Measurements from ENCODE around the gene RPGRIP1L.

Gene RPGRIP1L

DNA sequence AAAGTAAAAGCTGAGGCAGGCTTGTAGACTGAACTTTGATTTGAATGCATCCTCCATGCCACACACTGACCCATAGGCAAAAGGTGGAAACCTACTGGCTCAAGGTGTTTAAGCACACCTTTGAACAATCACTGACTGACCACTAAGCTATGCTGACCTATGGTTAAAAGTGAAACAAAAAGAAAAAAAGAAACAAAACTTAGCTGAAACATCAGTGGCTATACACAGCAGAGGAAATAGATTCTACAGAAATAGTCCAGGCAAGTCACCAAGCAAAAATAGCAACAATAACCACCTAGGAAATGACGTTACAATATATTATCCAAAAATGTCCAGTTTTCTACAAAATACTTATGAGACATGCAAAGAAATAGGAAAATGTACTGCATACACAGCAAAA is 60.2 kb downstream of the RPGRIP1L start:
- ATAC-seq: no peak

GRCh38 chr16:53642094-53642493 is 61.6 kb downstream of the RPGRIP1L start:
- ATAC-seq: no peak

GRCh38 chr16:53636978-53637377 is 66.7 kb downstream of the RPGRIP1L start:
- ATAC-seq: no peak

- no peak for ATAC-seq
Observed at GRCh38 chr16:53632526-53632925, 71.1 kb downstream of the RPGRIP1L start.

- ATAC-seq: no peak
Observed at GRCh38 chr16:53631236-53632025, 72.2 kb downstream of the RPGRIP1L start.

DNA sequence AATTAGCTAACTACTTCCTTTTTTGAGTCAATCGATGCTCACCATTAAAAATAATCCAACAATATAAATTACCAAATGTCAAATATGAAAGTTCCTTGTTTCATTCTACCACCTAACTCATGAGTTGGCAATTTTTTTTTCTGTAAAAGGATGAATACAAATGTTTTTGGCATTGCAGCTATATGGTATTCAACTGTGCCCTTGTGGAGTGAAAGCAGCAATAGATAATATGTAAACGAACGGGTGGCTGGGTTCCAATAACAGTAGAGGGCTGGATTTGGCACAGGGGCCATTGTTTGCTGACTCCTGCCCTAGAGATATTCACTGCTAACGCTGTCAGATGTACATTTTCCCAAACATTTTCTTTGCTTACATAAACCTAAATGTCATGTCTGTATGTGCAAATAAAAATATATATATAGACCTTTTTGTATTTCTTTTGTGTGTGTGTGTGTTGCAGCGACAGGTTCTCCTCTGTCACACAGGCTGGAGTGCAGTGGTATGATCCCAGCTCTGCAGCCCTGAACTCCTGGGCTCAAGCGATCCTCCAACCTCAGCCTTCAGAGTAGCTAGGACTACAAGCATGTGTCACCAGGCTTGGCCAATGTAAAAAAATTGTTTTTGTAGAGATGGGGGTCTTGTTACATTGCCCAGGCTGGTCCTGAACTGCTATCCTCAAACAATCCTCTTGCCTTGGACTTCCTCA is 73.9 kb downstream of the RPGRIP1L start:
- no peak for ATAC-seq

DNA sequence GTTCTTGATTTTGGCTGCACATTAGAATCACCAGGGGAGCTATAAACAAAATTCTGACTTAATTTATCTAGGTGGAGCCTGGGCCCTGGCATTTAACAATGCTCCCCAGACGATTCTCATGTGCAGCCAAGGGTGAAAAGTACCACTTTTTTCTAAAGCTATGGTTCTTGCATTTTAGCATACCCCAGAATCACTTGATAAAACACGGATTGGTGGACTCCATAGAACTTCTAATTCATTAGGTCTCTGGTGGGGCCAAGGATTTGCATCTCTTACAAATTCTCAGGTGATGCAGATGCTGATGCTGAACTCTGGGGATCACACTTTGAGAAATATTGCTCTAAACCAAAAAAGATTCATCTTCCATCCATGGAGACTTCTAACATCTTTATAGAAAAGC is 74.5 kb downstream of the RPGRIP1L start:
- no peak for ATAC-seq

GRCh38 chr16:53626811-53627210 is 76.8 kb downstream of the RPGRIP1L start:
- no peak for ATAC-seq

DNA sequence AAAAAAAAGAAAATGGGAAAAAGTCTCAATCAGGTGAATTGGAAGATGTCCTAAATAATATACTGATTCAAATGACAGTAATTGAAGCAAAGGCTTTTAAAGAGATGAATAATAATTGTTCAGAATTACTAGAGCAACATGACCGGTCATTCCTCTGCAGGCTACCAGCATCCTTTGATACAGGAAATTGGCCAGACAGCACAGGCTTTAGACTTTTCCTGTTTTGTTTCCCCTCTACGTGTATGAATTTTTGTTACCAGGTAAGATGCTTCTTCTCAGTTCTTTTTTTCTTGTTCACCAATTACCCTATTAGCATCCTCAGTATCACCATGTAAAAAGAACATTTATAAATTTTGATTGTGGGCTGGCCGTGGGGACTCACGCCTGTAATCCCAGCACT is 77.5 kb downstream of the RPGRIP1L start:
- ATAC-seq: no peak

GRCh38 chr16:53625221-53625620 is 78.4 kb downstream of the RPGRIP1L start:
- no peak for ATAC-seq

- ATAC-seq: no peak
Observed at GRCh38 chr16:53622315-53622714, 81.3 kb downstream of the RPGRIP1L start.

- ATAC-seq: no peak
Observed at GRCh38 chr16:53620476-53620875, 83.2 kb downstream of the RPGRIP1L start.

DNA sequence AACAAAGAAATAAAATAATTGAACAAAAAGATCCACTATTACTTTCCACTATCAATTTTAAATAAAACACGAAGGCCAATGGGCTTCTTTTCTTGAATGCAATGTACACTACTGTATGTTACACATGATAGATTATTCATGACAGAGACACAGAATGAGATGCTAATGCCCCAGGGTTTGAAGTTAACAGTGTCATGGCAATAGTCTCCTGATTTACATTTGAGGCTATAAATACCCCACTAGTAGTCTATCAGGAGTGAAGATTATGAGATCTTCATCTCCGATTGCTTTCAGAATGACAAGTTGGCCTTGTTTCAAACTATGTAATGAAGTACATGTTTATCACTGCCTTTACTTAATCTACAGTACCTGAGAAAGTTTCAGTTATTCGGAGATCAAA is 84.4 kb downstream of the RPGRIP1L start:
- peak; percentile 38 to 53 for ATAC-seq

DNA sequence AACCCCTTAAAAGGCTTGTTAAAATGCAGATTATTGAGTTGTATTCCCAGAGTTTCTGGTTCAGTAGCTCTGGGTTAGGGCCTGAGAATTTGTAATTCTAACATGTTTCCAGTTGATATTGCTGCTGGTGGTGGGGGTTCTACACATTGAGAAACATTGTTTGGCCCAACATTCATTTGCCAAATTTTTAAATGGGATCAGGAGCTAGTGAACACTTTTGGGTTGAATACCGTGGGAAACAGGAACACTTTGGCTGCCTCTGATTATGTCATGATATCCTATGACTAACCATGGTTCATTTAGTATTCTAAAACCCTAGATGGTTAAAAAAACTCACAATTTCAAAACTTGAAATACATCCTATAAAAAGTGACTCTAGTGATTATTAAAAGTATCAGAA is 89.3 kb downstream of the RPGRIP1L start:
- no peak for ATAC-seq

DNA sequence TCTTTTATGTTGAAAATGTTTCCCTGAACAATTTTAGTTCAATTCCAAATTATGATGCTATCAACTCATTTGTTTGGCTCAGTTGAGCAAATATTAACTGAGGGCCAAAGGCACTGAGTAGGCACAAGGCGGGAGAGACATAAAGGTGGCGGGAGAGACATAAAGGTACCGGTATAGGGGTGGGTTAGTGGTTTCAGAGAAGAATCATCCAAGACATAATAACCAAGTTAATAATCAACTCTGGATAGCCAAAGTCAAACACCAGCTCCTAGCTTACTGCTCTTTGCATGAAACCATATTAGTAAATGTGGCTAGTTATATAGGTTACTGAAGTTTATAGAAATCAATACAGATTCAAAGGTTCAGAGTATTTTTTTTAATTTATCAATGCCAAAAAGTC is 91.7 kb downstream of the RPGRIP1L start:
- ATAC-seq: no peak

DNA sequence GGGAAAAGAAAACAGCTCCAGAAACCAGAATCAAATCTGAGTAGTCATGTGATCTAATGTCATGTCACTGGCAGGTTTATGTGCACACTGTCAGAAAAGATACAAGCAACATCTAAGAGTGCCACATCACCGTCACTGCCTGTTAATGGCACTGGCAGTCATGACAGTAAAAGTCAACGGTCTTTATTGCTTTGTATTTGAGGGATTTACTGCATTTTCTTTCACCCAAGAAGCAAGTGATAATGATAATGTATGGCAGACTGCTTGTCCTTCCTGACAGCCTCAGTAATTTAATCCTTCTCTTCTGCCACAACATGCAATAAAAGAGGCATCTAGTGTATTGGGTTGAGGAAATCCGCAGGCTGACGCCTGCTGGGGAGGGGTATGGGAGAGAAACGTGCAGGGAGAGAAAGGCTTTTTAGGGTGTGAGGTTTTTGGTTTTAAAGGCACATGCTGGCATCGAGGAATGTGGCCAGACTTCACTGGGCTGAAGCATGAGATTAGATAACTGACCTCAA is 92.4 kb downstream of the RPGRIP1L start:
- no peak for ATAC-seq

DNA sequence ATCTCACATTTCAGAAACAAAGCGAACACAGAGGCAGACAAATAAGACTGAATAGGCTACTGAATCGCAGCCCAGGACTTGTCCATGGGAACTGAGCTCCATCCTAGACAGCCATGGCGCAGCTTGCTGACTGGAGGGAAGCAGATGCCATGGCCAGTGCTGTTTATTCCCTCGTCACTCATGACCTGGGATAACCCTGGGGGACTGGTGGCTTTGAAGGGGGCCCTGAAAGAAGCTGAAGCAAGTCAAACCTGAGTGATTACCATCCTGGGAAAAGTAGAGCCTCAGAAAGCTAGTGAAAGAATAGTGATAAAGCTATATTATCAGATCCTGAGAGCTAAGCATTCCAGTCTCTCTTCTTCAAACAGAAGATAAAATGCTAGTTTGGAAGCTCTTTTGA is 94.1 kb downstream of the RPGRIP1L start:
- ATAC-seq: no peak

GRCh38 chr16:53608094-53608493 is 95.6 kb downstream of the RPGRIP1L start:
- no peak for ATAC-seq

GRCh38 chr16:53605831-53606400 is 97.7 kb downstream of the RPGRIP1L start:
- no peak for ATAC-seq

GRCh38 chr16:53605356-53605755 is 98.3 kb downstream of the RPGRIP1L start:
- ATAC-seq: no peak

DNA sequence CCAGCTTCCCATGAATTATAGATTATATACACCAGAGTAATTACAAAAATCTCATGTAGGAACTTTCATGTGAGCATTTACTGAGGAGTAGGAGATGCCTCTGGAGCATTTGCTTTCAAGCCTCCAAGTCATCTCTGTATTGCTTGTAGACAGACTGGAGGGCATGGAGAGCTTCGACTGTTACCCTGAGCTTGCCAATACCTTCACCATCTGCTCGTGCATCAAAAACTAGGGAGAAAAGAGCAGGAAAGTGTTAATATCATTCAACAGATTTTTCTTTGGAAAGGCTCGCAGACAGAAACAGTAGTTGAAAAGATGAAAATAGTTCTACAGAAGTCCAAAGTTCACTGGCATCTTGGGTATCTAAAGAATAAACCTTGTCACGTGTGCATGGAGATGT is 101.7 kb downstream of the RPGRIP1L start:
- ATAC-seq: no peak

DNA sequence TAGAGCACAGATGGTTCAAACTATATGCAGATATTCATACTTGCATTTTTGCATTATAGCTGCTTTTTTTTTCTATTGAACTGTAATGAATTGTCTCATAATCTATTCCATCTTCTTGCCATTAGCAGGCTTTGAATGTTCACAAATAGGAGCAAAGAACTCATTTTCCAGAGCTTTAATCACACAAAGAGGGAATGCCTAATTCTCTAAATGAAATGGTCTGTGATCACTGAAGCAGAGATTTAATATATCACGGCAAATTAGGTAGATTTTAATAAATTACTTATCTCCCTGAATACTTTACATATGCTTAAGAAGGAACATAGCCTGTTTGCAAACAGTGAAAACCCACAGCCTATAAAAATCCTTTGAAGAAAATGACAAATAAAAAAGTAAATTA is 103.0 kb downstream of the RPGRIP1L start:
- no peak for ATAC-seq

DNA sequence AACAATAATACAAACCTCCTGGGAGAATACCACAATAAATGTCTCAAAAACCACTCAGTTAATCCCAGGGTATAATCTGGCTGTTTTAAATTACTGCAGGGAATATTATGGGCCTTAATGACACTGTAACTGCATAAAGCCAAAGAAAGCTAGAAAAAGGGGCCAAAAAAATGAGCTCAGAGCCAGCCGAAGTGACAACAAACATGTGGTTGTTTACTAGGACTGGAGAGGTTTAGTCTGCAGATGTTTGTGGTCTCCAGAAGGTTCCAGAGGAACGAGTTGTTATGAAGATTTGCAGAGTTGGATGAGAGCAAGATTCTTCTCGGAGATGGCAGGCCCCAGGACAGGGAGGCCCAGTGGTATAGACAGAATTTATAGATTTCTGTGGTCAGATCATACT is 103.5 kb downstream of the RPGRIP1L start:
- ATAC-seq: no peak

DNA sequence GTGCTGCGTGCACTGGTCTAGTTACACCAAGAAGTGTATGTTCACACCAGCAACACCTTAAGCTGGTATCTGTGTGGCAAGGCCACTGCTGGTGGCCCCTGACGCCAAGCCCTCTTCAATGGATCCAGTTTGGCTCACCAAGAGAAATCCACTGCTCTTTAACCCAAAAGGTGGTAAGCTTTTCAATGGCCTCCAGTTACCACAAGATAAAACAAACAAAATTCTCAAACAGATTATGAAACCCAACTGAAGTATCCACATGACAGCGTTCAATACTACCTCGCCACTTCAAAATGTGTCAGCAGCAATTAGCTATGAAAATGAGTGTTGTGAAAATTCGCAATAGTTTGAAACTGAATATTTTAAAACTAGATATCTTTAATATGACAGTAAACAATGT is 104.1 kb downstream of the RPGRIP1L start:
- ATAC-seq: no peak

Data from activated CD4-positive, CD25-positive, alpha-beta regulatory T cell treated with anti-CD3 and anti-CD28 coated beads, Interleukin-2, amount 50 U/mL, for 24 hours (primary cell).